NCI-H187 (cell line): ENCODE measurements around the gene AANAT.
A peak's percentile ranks its signal among the peaks of the same experiment; 100 is the strongest.

ENCODE experiments used
- DNase-seq, 2 experiments: peaks; one replicate each; lab custom pipeline; 2025; lab: John Stamatoyannopoulos, UW

The AANAT gene

DNA sequence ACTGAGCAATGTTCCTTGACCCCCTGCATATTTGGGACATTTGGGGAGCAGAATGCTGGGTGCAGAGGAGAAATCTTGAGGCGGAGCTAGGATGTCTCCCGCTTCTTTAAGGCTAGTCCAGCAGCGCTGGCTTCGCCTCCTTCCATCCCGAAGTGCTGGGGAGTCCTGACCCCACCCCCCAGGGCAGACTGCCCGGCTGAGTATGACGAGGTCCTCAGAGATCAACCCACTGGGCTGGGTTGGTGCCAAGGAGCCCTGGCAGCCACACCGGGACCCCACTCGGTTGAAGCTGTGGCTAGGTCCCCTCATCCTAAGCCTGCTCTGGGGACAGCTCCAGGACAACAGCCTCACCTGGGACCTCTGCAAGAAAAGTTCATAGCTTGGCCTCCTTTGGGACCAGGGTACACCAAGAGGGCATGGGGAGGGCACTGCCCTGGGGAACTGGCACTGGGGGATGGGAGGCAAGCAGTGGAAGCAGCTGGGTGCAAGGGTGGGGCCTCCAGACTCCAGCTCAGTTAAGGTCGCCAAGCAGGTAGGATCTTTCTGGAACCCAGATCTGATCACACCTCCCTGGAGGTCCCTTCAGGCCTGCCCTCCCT, 22.8 kb downstream of the AANAT start:
- DNase-seq: no peak

- DNase-seq: no peak
These were observed 24.1 kb downstream of the AANAT start for GRCh38 chr17:76491271-76492122.

GRCh38 chr17:76492123-76492988, 25.0 kb downstream of the AANAT start:
- peak in 1 of 2 experiments; percentile 16 for DNase-seq

- no peak for DNase-seq
These were observed 25.6 kb downstream of the AANAT start for GRCh38 chr17:76492989-76493501.

DNA sequence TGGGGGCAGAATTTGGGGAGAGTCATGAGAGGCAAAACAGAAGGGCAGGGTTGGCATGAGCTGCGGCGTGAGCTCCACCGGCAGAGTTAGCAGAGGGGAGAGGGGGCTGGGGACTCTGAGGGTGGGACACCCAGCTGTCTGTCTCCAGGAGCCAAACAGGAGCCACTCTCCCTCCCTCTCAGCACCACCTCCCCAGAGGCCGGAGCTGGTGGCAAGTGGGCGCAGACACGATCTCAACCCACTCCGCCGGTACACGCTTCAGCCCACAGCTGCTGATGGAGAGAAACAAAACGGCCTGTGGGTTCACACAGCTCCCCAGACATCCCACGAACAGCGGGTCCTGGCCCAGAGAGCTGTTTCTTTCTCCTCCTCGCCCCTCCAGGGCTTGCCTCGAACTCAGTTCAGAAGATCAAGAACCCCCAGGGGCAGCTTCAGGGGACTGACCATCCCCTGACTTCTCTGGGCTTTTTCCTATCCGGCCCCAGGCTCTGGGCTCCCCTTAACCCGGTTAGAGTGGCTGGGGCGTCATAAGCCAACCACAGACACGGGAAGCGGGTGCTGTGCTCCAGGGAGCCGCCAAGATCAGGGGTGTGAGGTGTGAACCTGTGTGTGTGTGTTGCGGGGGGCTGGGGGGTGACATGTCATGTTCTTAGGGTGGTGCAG, 26.2 kb downstream of the AANAT start:
- DNase-seq: no peak

DNA sequence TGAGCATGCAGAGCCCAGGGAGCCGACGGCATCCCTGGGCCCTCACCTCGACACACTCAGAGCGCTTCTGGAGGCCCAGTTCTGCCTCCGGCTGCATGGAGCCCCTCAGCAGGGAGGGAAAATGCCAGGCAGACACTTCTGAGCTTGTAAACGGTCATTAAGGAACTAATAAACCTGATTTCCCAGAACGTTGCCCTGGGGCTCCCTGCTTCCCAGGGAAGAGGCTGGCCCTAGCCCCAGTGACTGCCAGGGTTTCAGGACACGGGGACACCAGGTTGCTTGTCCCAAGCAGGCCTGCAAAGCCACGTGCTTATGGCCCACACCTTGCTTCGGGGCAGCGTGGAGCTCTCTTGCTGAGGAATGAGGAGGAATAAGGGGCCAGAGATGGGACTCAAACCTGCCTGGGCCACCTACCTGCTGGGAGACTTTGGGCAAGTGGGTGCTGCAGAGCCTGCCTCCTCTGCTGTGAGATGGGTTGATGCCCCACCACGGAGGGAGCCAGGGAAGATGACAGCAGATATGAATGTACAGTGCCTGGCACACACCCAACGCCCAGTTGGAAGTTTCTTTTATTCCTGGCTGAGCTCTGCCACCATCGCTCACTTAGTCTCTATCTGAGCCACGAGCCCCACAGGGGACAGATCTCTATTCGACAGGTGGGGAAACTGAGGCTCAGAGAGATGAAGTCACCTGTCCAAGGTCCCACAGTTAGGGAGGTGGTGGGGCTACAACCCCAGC, 28.4 kb downstream of the AANAT start:
- DNase-seq: no peak

DNA sequence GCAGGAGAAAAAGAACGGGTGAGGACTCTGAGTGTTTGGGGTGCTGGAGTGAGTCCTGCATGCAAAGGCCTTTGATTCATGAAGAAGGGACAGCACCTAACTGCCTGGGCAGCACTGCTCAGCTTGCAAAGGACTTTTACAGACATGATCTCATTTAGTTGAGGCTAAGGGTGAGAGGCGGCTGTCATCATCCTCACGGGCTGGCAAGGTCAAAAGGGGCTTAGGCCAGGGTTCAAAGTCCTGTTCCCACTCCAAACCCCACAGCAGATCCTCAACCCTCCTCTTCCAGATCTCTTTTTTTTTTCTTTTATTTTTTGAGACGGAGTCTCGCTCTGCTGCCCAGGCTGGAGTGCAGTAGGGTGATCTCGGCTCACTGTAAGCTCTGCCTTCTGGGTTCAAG, 29.1 kb downstream of the AANAT start:
- DNase-seq: no peak

DNA sequence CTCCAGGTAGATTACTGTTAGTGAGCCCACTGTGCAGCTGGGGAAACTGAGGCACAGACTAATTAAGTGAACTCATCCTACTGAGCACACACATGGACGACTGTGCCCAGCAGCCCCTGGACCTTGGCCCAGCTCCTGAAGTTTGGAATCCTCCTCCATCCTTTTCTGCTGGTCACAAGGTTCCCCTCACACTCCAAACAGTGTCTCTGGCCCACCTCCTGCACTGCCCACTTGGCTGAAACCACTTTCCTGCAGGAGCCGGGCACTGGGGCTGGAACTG, 30.2 kb downstream of the AANAT start:
- DNase-seq: no peak

GRCh38 chr17:76497979-76498875, 30.8 kb downstream of the AANAT start:
- peak in 1 of 2 experiments; percentile 51 for DNase-seq

DNA sequence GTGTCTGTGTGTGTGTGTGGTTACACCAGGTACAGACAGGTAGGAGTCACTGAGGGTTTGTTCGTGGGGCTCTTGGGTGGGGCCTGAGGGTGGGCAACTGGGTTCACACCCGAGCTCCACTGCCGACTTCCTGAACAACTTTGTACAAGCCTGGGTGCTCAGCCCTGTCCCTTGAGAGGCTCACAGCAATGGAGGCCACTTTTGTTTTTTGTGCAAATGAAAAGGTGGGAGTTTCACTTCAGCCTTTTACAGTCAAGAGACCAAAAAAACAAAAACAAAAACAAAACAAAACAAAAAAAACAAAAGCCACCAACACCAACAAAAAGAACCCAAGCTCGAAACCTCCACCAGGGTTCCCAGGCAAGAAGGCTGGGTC, 31.5 kb downstream of the AANAT start:
- no peak for DNase-seq

DNA sequence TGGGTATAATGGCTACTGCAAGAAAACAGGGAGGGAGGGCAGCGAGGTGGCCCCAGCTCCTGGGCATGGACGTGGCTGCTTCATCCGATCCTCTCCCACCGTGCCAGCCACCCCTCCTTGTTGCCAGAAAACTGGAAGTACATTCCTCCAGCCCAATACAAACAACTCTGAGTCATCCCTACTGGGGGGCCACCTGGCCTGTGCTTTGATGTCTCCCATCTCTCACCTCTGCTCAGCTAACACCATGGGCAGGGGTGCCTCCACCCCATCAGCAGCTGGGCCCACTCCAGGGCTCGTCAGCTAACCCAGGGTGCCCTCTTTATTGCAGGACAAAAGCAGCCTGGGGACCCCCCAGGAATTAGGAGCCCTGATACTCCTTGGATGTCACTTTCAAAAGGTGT, 31.9 kb downstream of the AANAT start:
- no peak for DNase-seq

GRCh38 chr17:76500074-76500746, 32.8 kb downstream of the AANAT start:
- DNase-seq: no peak

DNA sequence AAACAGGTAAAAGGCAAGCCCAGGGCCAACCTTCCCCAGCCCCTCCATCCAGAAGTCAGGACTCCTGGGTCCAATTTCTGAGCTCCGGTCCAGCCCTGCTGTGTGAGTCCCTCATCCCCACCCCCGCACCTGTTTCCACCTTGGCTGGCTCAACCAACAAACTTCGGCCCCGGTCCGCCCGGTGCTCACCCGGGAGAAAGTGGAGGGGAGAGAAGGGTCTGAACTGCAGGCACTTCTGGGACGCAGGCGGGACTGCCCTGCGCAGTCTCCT, 33.3 kb downstream of the AANAT start:
- no peak for DNase-seq

DNA sequence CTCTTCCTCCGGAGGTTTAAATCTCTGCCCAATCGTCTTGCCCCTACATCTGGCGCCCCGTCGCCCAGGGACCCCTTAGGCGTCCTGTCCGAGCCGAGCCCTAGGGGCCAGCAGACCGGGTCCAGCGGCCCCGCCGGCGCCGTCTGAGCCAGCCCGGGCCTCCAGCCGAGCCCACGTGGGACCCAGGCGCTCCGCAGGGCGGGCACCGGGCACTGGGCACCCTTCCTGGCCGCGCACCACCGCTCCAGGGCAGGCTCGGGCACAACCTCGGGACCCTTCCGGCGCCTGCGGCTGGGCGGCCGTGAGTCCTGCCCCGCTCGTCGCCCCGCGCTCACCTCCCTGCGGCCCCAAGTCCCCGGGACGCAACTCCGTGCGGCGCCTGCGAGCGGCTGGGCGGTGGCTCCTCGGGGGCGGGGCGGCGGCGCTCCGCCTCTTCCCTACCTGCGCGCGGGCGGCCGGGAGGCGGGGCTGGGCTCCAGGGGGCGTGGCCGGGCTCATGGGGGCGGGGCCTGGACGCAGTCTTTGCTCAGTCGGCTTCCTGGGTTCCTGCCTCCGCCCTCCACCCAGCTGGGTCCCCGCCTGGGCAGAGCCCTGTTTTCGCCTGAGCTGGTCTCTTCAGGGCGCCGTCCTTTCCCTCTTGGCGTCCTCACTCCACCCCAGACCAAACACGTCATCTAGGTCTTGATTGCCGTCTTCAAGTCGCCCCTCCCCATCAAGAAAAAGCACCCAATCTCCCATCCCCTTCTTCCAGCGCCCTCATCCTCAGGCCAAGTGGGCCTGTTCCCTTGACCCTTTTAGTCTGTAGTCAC, 33.8 kb downstream of the AANAT start, which contains the start of gene RHBDF2:
Gene RHBDF2 (minus strand): TSS at position 406 of the 809 bp plus-strand sequence. CDS start 19,899 bp downstream, outside the sequence.
- DNase-seq: peak; percentile 32 to 48

GRCh38 chr17:76501827-76502307, 34.5 kb downstream of the AANAT start:
- DNase-seq: no peak

- DNase-seq: no peak
These were observed 35.2 kb downstream of the AANAT start for GRCh38 chr17:76502341-76503211.

GRCh38 chr17:76504117-76504516, 36.7 kb downstream of the AANAT start:
- DNase-seq: no peak
